Lower leg skin (tissue), 3 donors: ENCODE data around the gene ZNF133.

Source experiments
- CTCF ChIP-seq, 3 donors: fragments of 450-650 bp; IDR thresholded peaks; one replicate each; pipeline ENCODE4 v1.5.1; 2016; ENCODE audit warnings: antibody characterized with exemption in 3 of 3, mild to moderate bottlenecking in 3 of 3, moderate library complexity in 2 of 3
- POLR2A ChIP-seq, 2 donors: fragments of 450-650 bp; IDR thresholded peaks; one replicate each; pipeline ENCODE4 v1.6.1; 2016 to 2017; ENCODE audit warnings: antibody characterized with exemption in 2 of 2, mild to moderate bottlenecking in 1 of 2, moderate library complexity in 1 of 2

- TF ChIP-seq CTCF (IDR thresholded peaks at IDR 0.05) (no peak), POLR2A (IDR thresholded peaks at IDR 0.05) (no peak)
Observed at GRCh38 chr20:18364768-18365167, 76.4 kb downstream of the ZNF133 start.
